K562 (cell line): ENCODE results near the gene GOLT1A. TPM values are rescaled to one million over a fixed set of nuclear protein-coding genes. Genes with fewer than 3 reads are reported as not detected.

Experiments
- BACH1 ChIP-seq: fragments of 200-800 bp; sonication (Bioruptor generic); IDR thresholded peaks from 2 replicates; pipeline ENCODE4 v1.6.1; 2016; ENCODE audit warnings: missing genetic modification characterization, missing compliant biosample characterization
- BMI1 ChIP-seq: fragments of 150-350 bp; IDR thresholded peaks from 2 replicates; pipeline ENCODE4 v1.6.1; 2014; ENCODE audit warnings: low read length
- ELF2 ChIP-seq: fragments of 250-450 bp; sonication (Bioruptor Pico); IDR thresholded peaks from 2 replicates; pipeline ENCODE4 v1.5.0; 2021; ENCODE audit warnings: mild to moderate bottlenecking
- ELF4 ChIP-seq: fragments of 450-650 bp; formaldehyde crosslinking; IDR thresholded peaks from 2 replicates; pipeline ENCODE4 v1.4.0; 2022; ENCODE audit warnings: missing genetic modification characterization
- ERF ChIP-seq: fragments of 450-650 bp; formaldehyde crosslinking; IDR thresholded peaks from 2 replicates; pipeline ENCODE4 v1.4.0; 2020; ENCODE audit warnings: mild to moderate bottlenecking, mixed read lengths
- EWSR1 ChIP-seq: fragments of 450-650 bp; IDR thresholded peaks from 2 replicates; pipeline ENCODE4 v1.6.1; 2018; ENCODE audit warnings: borderline replicate concordance, mild to moderate bottlenecking, low read depth, moderate library complexity; ENCODE audit not compliant: partially characterized antibody
- HCFC1 ChIP-seq: IDR thresholded peaks from 2 replicates; pipeline ENCODE4 v1.6.1; 2012; ENCODE audit warnings: low read depth, low read length, improper control_type of control experiment
- HIVEP1 ChIP-seq: fragments of 250-450 bp; sonication (Bioruptor Pico); IDR thresholded peaks from 2 replicates; pipeline ENCODE4 v1.4.0; 2020; ENCODE audit warnings: mild to moderate bottlenecking
- HSF4 ChIP-seq: fragments of 250-450 bp; sonication (Bioruptor Pico); IDR thresholded peaks from 2 replicates; pipeline ENCODE4 v2.1.2; 2022; ENCODE audit warnings: mild to moderate bottlenecking, moderate library complexity, borderline replicate concordance
- KLF10 ChIP-seq: fragments of 250-450 bp; sonication (Bioruptor Pico); IDR thresholded peaks from 2 replicates; pipeline ENCODE4 v1.6.1; 2021; ENCODE audit warnings: matching md5 sums
- PHF8 ChIP-seq: fragments of 200-600 bp; sonication (generic); IDR thresholded peaks from 2 replicates; pipeline ENCODE4 v1.6.1; 2012; ENCODE audit warnings: mixed run types, mild to moderate bottlenecking, inconsistent platforms, low read length, moderate library complexity, borderline replicate concordance
- POLR2B ChIP-seq: fragments of 450-650 bp; IDR thresholded peaks from 2 replicates; pipeline ENCODE4 v1.6.1; 2018; ENCODE audit warnings: low read depth; ENCODE audit not compliant: partially characterized antibody
- PTBP1 ChIP-seq: fragments of 200-400 bp; formaldehyde crosslinking; IDR thresholded peaks from 2 replicates; pipeline ENCODE4 v1.6.1; 2017; ENCODE audit warnings: low read depth, low read length
- SMAD1 ChIP-seq: fragments of 150-350 bp; IDR thresholded peaks from 2 replicates; pipeline ENCODE4 v1.6.1; 2014; ENCODE audit warnings: low read length, low read depth; ENCODE audit not compliant: partially characterized antibody
- STAT5A ChIP-seq: IDR thresholded peaks from 2 replicates; pipeline ENCODE4 v1.6.1; 2012; ENCODE audit warnings: low read length, inconsistent platforms, borderline replicate concordance
- ZFPM2 ChIP-seq: fragments of 250-450 bp; sonication (Bioruptor Pico); IDR thresholded peaks from 2 replicates; pipeline ENCODE4 v1.5.1; 2022; ENCODE audit warnings: mild to moderate bottlenecking
- ZNF134 ChIP-seq: fragments of 250-450 bp; sonication (Bioruptor Pico); conservative IDR thresholded peaks from 2 replicates; pipeline ENCODE4 v1.4.0; 2020
- ZNF354B ChIP-seq: fragments of 250-450 bp; sonication (Bioruptor Pico); IDR thresholded peaks from 2 replicates; pipeline ENCODE4 v1.4.0; 2020
- ZNF444 ChIP-seq: fragments of 250-450 bp; sonication (Bioruptor Pico); IDR thresholded peaks from 2 replicates; pipeline ENCODE4 v1.4.0; 2020; ENCODE audit warnings: mild to moderate bottlenecking, moderate library complexity
- ZNF668 ChIP-seq: fragments of 250-450 bp; sonication (Bioruptor Pico); IDR thresholded peaks from 2 replicates; pipeline ENCODE4 v1.8.0; 2022; ENCODE audit warnings: mild to moderate bottlenecking, inconsistent platforms
- polyA plus RNA-seq, 8 experiments: library from polyadenylated mRNA; depleted of rRNA in 4 of 8; stranded (reverse) in 5 of 8; unstranded in 3 of 8; fragments of >200 nt; fragmentation: Nextera tagmentation in 2 of 8; fragmentation: Illumina TruSeq in 1 of 8; extraction: Ambion mirVana in 2 of 8; extraction: Trizol in 1 of 8; gene quantifications; 2 replicates each; pipeline versions ENCODE4 v1.2.1 to v1.2.3, GENCODE V29; 2011 to 2014; ENCODE audit warnings: inconsistent platforms in 1 of 8, missing spikeins in 1 of 8
- total RNA-seq, 7 experiments: library from RNA; depleted of rRNA in 6 of 7; stranded (reverse); fragments of >200 nt in 6 of 7; fragmentation: Illumina TruSeq in 2 of 7; extraction: Trizol in 2 of 7; gene quantifications; 2 replicates each; pipeline versions ENCODE4 v1.2.1 to v1.2.3, GENCODE V29; 2011 to 2021; ENCODE audit warnings: low replicate concordance in 1 of 7
- TF ChIP-seq, protein P1 (sequence below): fragments of 450-650 bp; conservative IDR thresholded peaks from 2 replicates; pipeline ENCODE4 v1.6.1; 2016; ENCODE audit warnings: missing genetic modification characterization, low read depth, mild to moderate bottlenecking, missing compliant biosample characterization, moderate library complexity
- TF ChIP-seq, protein P2 (sequence below): fragments of 450-650 bp; formaldehyde crosslinking; IDR thresholded peaks from 2 replicates; pipeline ENCODE4 v1.4.0; 2020; ENCODE audit warnings: mild to moderate bottlenecking, moderate library complexity
- TF ChIP-seq, protein P3 (sequence below): fragments of 250-450 bp; sonication (Bioruptor Pico); IDR thresholded peaks from 2 replicates; pipeline ENCODE4 v1.4.0; 2020; ENCODE audit warnings: mild to moderate bottlenecking

The GOLT1A gene
- total and polyA plus RNA-seq, 9 of the 15 experiments (the other 6 are each of a cell fraction or from before 2014, with no cell fraction given): not detected

DNA sequence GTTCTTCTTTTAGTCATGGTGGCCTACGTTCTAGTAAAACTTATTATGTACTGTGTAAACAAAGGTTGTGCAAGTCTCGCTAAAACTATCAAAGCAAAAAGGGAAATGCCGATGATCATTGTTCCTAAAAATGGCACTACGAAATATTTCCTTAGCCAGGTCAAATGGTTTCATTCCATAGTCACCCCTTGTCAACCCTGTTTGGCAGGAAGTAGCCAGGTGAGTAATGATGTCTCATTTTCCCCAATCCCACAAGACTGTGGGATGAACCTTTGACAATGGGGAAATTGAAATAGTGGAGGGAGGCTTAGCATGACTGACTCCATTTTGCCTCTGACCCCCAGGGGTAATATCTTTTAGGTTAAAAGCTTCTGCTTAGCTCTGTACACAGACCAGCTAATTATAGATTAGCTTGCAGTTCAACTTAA is 42.0 kb downstream of the GOLT1A start (continued):
- TF ChIP-seq ELF4 (CRISPR knock-in tag) (peak; percentile 83; the same call in 1 of the 2 replicates), HSF4 (CRISPR knock-in tag) (peak; percentile 69; the same call in 1 of the 2 replicates), PTBP1 (no peak), HCFC1 (no peak), ZNF354B (peak; percentile 76; the same call in 1 of the 2 replicates), ERF (CRISPR knock-in tag) (peak; percentile 98), EWSR1 (no peak), POLR2B (no peak), PHF8 (no peak), ZNF444 (CRISPR knock-in tag) (peak; percentile 91), ZFPM2 (no peak), SMAD1 (no peak), STAT5A (no peak), BACH1 (tag) (peak; percentile 43; the same call in 1 of the 2 replicates), ZNF668 (CRISPR knock-in tag) (0 out of 2 replicates have a peak, but pooled peaks have one; percentile 39), ELF2 (CRISPR knock-in tag) (0 out of 2 replicates have a peak, but pooled peaks have one; percentile 21), BMI1 (no peak), KLF10 (CRISPR knock-in tag) (no peak), HIVEP1 (CRISPR knock-in tag) (peak; percentile 83), ZNF134 (CRISPR knock-in tag) (peak; percentile 80)
- TF ChIP-seq, protein P1, sequence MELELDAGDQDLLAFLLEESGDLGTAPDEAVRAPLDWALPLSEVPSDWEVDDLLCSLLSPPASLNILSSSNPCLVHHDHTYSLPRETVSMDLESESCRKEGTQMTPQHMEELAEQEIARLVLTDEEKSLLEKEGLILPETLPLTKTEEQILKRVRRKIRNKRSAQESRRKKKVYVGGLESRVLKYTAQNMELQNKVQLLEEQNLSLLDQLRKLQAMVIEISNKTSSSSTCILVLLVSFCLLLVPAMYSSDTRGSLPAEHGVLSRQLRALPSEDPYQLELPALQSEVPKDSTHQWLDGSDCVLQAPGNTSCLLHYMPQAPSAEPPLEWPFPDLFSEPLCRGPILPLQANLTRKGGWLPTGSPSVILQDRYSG: peak; percentile 87
- TF ChIP-seq, protein P2, sequence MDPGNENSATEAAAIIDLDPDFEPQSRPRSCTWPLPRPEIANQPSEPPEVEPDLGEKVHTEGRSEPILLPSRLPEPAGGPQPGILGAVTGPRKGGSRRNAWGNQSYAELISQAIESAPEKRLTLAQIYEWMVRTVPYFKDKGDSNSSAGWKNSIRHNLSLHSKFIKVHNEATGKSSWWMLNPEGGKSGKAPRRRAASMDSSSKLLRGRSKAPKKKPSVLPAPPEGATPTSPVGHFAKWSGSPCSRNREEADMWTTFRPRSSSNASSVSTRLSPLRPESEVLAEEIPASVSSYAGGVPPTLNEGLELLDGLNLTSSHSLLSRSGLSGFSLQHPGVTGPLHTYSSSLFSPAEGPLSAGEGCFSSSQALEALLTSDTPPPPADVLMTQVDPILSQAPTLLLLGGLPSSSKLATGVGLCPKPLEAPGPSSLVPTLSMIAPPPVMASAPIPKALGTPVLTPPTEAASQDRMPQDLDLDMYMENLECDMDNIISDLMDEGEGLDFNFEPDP (CRISPR knock-in tag): peak; percentile 85; the same call in 1 of the 2 replicates
- TF ChIP-seq, protein P3, sequence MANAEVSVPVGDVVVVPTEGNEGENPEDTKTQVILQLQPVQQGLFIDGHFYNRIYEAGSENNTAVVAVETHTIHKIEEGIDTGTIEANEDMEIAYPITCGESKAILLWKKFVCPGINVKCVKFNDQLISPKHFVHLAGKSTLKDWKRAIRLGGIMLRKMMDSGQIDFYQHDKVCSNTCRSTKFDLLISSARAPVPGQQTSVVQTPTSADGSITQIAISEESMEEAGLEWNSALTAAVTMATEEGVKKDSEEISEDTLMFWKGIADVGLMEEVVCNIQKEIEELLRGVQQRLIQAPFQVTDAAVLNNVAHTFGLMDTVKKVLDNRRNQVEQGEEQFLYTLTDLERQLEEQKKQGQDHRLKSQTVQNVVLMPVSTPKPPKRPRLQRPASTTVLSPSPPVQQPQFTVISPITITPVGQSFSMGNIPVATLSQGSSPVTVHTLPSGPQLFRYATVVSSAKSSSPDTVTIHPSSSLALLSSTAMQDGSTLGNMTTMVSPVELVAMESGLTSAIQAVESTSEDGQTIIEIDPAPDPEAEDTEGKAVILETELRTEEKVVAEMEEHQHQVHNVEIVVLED: peak; percentile 55
